HG02852 (cell line): ENCODE results near the gene GALNT1.

Experiments used
- ATAC-seq: cut with Tn5 transposase; IDR thresholded peaks from one replicate; pipeline ENCODE4 v1.9.1; 2021; ENCODE audit warnings: mild to moderate bottlenecking, moderate library complexity; ENCODE audit not compliant: unreplicated experiment

The GALNT1 gene

DNA sequence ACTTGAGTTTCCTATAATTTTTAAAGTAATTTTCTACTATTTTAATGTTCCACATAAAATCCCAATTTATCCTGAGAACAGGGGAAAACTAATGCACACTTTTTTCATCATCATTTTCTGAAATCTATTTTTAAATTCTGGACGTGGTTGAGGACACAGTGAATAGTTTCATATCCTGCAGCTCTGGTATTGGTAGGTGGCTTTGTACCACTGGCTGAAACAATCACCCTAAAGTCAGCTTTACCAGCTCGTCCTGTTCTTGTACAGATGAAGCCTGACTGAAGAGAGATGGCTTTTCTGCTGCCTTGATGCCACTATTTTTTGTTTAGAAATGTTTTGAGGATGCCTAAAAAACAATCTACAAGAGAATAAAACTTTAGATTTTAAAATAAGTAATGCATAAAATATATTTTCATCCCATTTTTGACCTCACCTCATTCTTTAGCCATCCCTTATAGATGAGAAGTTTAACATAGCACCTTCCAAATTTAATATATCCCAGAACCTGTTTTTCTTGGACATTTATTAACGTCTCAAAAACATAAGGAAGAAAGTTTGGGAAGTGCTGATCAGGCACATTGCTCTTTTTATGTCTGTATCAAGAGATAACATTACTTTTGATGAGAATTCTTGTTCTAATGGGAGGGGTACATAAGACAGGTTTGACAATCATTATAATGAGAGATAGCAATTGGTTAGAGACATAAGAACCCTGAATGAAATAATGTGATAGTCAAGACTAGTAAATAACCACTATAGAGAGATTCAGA is 80.9 kb downstream of the GALNT1 start:
- ATAC-seq = peak; percentile 77

DNA sequence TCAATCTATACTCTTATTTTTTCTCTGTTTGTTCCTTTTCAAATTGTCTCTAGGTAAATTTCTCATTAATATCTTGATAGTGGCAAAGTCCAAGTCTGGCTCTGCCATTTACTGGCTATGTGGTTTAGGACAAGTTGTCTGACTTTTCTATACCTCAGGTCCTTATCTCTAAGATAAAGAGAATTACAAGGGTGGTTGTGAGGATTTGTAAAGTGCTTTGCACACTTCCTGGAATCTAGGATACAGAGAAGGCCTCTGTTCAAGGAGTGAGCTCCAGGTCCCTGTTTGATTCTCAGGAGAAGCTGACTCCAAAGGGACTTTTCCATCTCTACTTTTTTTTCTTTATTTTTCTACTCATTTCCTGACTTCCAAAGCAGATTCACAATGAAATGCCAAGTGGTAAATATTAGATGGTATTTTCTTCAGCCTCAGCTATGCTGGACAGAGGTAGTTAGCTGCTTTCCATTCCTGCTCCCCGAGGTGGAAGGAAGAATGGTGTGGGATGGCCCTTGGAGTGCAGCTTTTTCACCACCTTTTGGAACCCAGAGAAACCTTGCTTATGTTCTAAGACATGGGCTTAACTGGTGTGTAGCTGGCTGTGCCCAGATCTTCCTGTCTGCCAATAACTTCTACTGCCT is 90.5 kb downstream of the GALNT1 start:
- ATAC-seq = no peak

DNA sequence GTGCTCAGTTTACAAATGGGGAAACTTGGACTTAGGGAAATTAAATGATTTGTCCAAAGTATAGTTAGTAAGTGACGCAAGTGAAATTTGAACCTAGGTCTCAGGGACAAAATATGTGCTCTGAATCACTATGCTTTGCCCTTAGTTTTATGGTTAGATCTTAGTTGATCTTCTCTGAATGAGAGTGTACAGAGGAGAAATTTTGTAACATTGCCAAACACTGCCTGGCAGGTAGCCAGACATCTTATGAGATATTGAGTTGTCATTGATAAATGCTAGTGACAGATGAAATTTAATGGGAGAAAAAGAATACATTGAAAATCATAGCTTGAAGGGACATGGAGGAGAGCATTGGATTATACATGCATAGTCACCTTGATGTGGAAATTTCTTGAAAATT is 91.4 kb downstream of the GALNT1 start:
- no peak for ATAC-seq

DNA sequence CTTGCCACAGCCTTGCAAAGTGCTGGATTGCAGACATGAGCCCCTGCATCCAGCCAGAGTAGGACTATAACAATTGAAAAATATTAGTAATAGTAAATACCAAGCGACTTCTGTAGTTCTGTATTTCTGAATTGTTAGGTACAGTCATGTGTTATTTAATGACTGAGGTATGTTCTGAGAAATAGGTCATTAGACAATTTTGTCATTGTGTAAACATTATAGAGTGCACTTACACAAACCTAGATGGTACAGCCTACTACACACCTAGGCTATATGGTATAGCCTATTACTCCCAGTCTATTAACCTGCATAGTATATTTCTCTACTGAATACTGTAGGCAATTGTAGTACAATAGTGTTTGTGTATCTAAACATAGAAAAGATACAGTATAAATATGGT is 92.1 kb downstream of the GALNT1 start:
- ATAC-seq = no peak

DNA sequence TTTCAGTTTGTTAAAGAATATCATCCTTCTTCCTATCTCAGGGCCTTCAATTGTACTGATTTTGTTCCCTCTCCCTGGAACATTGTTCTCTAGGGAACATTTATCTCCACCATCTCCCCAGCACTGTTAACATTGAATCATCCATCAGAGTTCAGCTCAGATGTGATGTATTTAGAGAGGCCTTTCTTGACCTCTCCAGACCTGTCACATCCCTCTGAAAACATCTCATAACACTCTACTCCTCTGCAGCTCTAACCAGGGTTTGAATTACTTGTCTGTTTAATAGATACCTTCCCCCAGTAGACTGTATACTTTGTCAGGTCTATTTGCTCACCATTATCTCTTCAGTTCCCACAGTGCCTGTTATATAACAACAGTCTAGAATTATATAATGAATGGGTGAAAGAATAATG is 98.6 kb downstream of the GALNT1 start:
- no peak for ATAC-seq

DNA sequence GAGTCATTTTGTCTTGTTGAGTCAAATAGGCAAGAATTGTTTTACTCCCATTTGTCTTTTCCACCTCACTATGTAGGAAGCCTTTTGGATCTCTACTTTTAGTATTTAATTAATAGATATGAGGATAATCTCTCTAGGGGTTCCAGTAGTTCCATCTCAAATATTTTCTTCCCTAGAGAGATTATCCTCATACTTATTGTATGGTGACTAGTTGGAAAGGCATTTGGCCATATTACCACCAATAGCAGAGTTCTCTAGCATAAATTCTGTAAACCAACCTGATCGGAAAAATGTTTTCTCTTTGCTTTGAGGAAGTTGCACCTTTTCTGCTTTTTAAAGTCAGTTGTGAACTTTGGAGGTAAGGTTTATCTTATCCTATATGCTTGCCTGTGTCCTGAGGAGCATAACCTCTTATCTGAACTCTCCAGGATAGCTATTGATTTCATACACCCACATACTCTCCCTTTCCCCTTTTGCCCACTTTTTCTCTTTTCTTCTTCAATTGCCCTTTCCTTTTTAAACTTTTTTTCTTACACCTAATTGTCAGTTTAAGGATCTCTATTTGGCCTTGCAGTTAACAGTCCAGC is 100.8 kb downstream of the GALNT1 start:
- ATAC-seq = no peak

DNA sequence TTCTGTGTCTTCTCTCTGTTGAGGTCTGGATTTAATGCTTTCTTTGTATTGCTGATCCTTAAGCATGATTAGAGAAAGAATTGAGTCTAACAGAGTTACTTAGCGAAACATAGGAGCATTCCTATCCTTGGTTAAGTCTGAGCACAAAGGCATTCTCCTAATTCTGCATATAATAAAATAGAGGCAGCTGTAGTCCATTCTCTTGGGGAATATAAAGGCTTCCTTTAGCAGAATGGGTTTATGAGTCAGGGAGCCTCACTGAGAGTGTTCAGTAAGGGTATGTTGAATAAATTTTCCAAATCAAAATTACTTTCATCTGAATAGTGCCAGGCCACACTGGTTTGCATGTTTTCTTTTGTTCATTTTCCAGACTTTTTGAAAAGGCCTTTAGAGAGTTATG is 101.5 kb downstream of the GALNT1 start:
- ATAC-seq = no peak

DNA sequence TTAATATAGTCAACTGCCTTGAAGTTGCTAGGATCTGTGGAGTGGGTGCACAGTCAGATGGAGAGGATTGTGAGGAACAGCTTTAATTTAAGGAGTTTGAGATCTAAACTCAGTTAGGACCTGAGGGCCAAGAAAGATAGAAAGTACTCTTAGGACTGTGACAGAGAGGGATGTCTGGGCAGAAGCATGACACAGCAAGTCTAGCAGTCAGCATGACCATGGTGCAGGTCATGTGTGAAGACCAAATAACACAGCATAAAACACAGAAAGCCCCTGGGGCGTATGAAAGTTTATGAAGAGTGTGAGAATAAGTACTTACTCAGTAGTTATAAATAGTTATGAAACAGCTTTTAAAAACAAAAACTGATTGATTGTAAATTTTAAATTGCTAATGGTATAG is 107.2 kb downstream of the GALNT1 start:
- ATAC-seq = peak; percentile 89

DNA sequence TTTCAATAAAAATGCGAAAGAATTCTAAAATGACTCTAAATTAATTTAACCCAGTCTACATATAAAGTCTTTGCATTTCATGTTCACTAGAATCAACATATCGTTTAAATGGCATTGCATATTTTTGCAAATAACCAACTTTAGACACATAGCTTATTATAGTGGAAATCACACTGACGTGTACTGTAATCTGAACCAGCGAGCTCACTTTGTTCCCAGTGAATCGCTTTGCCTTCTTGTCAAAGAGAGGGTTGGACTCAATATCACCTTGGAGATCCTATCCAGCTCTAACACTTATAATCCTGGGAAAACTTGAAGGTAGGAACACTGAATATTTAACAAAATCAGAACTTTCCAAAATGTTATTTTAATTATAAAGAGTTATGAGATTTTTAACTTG is 108.2 kb downstream of the GALNT1 start:
- ATAC-seq = no peak

DNA sequence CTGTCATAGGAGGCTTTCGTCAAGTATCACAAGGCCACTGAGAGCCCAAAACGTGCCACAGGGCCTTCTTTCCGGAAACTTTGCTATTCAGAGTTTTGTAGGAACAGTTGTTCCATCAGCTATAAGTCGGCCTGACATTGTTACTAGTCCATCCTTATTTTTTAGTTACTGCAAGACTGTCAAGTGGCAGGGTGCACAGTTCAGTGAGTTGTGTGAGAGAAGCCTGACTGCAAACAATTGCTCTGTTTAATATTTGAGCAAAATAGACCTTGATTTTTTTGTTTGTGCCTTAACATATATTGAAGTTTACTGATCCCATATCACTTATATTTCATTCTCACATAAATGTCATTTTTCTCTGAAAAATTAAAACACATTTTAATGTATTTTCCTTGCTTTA is 110.1 kb downstream of the GALNT1 start:
- no peak for ATAC-seq

DNA sequence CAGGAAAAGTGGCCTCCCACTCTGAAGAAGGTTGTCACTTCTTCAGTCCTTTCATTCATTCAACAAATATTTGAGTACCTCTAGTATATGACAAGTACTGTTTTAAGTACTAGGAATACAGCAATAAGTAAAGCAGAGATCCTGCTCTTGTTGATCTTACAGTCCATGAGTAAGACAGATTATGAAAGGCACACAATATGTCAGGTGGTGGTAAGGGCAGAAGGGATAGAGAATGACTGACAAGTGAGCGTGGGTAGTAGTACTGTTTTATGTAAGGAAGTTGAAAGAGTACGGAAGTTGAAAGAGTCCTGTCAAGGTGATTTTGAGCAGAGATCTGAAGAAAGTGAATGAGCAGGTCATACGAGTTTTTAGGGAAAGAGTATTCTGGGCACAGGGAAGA is 111.3 kb downstream of the GALNT1 start:
- no peak for ATAC-seq

DNA sequence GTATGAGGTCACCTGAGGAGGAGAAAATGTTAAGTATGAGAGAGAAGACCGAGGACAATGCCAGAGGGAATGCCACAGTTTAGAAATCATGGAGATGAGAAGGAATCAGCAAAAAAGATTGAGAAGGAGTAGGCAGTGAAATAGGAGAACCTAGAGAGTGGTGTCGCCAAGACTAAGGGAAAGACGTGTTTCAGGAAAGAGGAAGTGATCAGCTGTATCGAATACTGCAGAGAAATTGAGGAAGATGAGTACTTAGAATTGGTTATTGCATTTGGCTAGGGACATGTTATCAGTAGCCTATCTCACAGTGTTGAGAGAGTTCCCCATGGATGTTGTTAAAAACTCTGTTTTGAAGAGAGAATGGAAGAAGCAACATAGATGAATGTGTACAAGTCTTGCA is 112.3 kb downstream of the GALNT1 start:
- no peak for ATAC-seq

DNA sequence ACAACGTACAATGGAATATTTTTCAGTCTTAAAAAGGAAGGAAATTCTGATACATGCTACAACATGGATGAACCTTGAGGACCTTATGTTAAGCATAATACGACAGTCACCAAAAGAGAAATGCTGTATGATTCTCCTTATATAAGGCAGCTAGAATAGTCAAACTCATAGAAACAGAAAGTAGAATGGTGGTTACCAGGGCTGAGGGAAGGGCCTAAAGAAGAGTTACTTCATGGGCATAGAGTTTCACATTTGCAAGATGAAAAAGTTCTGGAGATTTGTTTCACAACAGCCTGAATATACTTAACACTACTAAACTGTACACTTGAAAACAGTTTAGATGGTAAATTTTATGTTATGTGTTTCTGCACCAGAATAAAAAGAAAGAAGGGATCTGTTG is 113.3 kb downstream of the GALNT1 start:
- peak; percentile 60 for ATAC-seq

DNA sequence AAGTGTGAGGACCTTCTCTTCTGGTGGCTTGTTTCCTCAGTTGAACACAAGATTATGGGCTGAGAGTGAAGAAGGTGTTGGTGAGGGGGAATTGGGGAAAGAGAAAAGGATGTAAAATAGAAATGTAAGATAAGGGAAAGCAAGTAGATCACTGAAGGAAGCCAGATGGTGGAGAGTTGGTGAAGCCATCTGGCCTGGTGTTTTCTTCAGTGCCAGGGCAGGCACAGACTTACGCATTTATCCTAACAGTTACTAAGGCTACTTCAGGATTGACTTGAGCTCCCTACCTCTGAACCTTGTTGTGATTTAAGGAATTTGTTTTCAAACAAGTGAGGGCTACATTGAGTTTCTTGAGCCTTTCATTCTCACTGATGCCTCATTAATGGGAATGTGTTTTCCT is 113.8 kb downstream of the GALNT1 start:
- no peak for ATAC-seq

DNA sequence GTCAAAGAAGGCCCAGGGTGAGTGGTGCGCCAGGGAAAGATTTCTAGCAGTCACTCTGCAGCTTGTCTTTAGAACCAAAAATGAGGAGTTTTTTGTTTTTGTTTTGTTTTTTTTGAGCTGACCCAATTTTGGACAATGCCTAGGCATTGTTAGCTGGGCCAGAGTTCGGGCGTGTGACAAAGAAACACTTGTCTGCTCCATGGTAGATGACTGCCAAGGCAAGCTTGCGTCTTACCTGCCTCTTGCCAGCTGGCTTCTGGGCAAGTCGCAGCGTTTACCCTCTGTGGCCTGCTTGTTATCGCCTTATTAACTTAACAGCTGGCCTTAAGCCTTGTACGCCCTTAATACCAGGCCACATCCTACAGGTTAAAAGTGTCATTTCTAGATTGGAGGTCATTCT is 114.3 kb downstream of the GALNT1 start:
- ATAC-seq = no peak

DNA sequence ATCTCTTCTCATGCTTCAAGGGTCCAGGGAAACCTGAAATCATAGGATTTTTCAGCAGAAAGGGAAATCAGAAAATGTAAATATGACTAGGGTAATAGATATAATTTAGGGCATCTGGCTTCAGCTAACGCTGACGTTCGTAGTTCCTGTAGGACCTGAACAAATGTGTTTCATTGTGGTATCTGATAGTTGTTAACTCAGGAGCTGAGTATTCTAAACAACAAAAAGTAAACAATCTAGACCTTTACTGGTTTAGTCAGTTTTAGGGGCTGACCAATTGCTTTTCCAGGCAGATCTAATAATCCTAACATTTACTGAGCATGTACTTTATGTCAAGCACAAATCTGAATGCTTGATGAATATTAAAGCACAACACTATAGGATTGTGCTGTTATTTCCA is 114.8 kb downstream of the GALNT1 start:
- ATAC-seq = no peak

DNA sequence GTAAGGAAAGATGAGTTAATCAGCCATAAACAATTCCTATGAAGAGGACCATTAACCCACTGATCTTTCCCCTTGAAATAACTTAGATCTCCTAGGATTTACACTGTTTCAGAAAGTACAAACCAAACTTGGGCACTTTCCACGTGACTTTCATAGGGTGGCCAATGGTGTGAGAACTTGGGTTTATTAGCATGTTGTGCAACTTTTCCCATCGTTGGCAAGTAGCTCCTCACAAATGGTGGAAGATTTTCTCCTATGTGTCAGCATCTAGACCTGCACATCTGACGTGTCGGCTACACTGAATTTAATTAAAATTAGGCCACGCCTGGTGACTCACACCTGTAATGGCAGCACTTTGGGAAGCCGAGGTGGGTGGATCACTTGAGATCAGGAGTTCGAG is 116.3 kb downstream of the GALNT1 start:
- ATAC-seq = no peak

DNA sequence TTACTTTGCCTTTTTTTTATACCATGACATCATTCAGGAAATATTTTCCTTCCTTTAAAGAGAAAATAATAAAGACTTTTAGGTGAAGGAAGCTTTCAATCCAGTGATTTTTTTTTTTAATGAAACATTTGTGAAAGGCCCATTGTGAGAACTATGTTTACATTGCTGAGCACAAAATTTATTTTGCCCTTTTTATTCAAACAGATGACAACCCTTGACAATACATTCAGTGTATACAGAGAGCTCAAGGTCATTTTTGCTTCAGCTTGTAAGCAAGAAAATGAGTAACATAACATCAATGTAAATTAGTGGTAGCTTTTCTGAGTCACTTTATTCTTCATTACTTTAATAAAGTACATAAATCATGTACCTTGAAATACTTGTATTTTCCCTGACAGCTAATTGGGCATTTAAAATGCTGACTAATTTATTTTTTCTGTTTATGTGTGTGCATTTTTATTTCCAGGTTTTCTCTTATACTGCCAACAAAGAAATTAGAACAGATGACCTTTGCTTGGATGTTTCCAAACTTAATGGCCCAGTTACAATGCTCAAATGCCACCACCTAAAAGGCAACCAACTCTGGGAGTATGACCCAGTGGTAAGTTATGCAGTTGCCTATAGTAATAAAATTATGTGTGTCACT is 121.6 kb downstream of the GALNT1 start:
- ATAC-seq = no peak

DNA sequence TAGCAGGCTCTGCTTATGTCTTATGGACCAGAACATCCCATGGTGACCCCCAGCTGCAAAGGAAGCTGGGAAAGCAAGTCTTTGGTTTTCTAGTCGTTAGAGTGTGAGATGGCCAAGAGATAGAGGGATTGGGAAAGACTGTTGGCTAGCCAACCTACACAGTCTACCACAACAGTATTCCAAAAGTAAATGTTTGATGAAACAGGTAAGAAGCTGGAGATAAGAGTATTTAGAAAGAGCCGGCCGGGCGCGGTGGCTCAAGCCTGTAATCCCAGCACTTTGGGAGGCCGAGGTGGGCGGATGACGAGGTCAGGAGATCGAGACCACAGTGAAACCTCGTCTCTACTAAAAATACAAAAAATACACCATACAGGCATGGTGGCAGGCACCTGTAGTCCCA is 124.4 kb downstream of the GALNT1 start:
- no peak for ATAC-seq

DNA sequence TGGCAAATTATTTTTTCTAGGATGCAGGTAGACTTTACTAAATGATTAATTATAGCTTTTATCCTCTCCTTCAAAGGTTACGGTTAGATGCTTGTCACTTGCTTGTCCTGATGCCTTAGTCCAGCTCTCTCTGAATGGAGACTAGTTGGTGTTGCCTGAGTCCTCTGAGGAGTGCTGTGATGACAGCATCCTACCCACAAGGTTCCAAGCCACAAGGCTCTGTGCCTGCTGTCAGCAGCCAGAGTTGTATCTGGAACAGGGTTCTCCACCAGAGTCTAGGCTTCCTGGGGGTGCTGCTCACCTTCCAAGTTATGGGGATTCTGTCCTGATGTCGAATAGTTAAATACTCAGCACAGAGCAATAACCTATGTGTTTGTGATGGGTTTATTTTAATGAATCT is 125.7 kb downstream of the GALNT1 start:
- ATAC-seq = no peak

DNA sequence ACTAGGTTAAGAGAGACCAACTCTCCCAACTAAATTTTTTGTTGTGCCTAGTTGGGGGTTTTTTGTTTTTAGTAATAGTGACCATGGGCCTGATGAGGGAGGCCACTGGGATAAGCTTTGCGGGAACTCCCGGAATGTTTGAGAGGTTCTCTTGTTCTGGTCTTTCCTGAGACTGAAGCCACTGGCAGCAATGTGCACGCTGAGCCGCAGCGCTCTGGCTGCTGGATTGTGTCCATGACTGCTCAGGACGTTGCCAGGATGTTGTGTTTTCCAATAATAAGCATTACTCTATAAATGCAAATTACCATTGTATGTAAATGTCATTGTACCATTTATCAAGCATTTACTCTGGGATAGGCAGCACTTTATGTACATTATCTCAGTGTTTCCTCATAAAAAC is 126.1 kb downstream of the GALNT1 start:
- no peak for ATAC-seq

DNA sequence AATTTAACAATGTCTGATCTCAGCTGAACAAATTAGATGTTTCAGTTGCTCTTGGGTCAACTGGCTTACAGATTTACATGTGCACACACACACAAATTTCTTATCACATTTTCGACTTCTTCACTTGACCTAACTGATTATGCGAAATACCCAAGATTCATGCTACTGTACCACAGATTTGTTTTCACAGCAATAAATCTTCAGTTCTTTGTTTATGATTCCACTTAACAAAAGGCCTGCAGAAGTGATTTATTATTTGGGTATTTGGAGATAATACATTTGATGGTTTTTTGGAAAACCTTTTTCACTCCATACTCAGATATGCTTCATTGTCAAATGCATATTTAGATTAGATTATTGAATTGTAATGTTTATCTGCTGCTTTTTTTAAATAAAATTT is 129.0 kb downstream of the GALNT1 start:
- no peak for ATAC-seq
